HepG2 (cell line): Measurements from ENCODE around the gene CENPW. TPM values are rescaled to one million over a fixed set of nuclear protein-coding genes. Genes with fewer than 3 reads are reported as not detected.

Experiments used
- CBX1 ChIP-seq: IDR thresholded peaks from one replicate; pipeline ENCODE4 v1.6.1; 2016; ENCODE audit warnings: antibody characterized with exemption, low read depth
- MAX ChIP-seq: IDR thresholded peaks from 2 replicates; pipeline ENCODE4 v1.6.1; 2012; ENCODE audit warnings: inconsistent platforms
- RBAK ChIP-seq: sonication (generic); formaldehyde crosslinking; IDR thresholded peaks from 2 replicates; pipeline ENCODE4 v1.5.1; 2020; ENCODE audit warnings: mild to moderate bottlenecking, missing genetic modification reagents
- polyA plus RNA-seq, 8 experiments: library from polyadenylated mRNA; depleted of rRNA in 3 of 8; stranded (reverse) in 7 of 8; unstranded in 1 of 8; fragments of >200 nt; fragmentation: Illumina TruSeq in 4 of 8; extraction: Trizol in 4 of 8; gene quantifications; 2 replicates each; pipeline versions ENCODE4 v1.2.1 to v1.2.3, GENCODE V29; 2011 to 2016; ENCODE audit warnings: low read depth in 4 of 8, missing spikeins in 1 of 8, mixed read lengths in 1 of 8; ENCODE audit not compliant: insufficient read depth in 1 of 8
- total RNA-seq, 5 experiments: library from RNA; depleted of rRNA; stranded (reverse); fragments of >200 nt; fragmentation: Illumina TruSeq; extraction: Trizol; gene quantifications; 2 replicates each; pipeline ENCODE4 v1.2.3, GENCODE V29; 2016; ENCODE audit warnings: low read depth in 1 of 5
- TF ChIP-seq, protein P1 (sequence below): sonication (generic); formaldehyde crosslinking; IDR thresholded peaks from one replicate; pipeline ENCODE4 v1.5.1; 2020; ENCODE audit warnings: mild to moderate bottlenecking, missing genetic modification reagents; ENCODE audit errors: not compliant biosample characterization

The CENPW gene
- total and polyA plus RNA-seq, 2 of the 13 experiments (the other 11 are each of a cell fraction or from before 2014, with no cell fraction given), result 8.6 to 94.7 TPM

DNA sequence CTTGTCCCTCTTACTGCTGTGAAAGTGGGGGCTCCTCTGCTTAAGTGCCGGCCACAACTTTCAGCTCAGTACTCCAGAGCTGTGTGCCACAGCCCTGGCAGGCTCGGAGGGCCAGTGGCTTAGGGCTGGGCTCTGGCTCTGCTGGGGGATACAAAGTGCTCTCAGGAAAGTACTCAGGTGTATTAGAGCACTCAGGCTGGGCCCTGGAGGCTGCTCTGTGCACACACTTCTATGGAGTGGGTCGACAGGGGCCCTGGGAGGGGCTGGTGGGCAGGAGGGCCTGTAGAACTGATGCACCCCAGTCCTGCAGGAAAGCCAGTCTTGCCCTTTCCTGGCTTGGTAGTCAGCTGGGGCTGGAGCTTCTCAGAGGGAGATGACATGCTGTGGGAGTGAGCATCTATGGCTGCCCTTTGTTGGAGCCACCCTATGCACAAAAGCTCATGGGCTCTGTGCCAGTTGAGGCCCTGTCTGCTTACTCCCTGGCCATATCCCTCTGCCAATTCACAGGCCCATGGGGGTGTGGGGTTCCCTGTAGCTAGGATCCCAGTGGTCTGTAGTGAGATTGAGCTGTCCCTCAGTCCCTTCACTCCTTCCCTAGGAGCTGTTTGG lies 22.0 kb downstream of the CENPW start (continued):
- TF ChIP-seq, protein P1, sequence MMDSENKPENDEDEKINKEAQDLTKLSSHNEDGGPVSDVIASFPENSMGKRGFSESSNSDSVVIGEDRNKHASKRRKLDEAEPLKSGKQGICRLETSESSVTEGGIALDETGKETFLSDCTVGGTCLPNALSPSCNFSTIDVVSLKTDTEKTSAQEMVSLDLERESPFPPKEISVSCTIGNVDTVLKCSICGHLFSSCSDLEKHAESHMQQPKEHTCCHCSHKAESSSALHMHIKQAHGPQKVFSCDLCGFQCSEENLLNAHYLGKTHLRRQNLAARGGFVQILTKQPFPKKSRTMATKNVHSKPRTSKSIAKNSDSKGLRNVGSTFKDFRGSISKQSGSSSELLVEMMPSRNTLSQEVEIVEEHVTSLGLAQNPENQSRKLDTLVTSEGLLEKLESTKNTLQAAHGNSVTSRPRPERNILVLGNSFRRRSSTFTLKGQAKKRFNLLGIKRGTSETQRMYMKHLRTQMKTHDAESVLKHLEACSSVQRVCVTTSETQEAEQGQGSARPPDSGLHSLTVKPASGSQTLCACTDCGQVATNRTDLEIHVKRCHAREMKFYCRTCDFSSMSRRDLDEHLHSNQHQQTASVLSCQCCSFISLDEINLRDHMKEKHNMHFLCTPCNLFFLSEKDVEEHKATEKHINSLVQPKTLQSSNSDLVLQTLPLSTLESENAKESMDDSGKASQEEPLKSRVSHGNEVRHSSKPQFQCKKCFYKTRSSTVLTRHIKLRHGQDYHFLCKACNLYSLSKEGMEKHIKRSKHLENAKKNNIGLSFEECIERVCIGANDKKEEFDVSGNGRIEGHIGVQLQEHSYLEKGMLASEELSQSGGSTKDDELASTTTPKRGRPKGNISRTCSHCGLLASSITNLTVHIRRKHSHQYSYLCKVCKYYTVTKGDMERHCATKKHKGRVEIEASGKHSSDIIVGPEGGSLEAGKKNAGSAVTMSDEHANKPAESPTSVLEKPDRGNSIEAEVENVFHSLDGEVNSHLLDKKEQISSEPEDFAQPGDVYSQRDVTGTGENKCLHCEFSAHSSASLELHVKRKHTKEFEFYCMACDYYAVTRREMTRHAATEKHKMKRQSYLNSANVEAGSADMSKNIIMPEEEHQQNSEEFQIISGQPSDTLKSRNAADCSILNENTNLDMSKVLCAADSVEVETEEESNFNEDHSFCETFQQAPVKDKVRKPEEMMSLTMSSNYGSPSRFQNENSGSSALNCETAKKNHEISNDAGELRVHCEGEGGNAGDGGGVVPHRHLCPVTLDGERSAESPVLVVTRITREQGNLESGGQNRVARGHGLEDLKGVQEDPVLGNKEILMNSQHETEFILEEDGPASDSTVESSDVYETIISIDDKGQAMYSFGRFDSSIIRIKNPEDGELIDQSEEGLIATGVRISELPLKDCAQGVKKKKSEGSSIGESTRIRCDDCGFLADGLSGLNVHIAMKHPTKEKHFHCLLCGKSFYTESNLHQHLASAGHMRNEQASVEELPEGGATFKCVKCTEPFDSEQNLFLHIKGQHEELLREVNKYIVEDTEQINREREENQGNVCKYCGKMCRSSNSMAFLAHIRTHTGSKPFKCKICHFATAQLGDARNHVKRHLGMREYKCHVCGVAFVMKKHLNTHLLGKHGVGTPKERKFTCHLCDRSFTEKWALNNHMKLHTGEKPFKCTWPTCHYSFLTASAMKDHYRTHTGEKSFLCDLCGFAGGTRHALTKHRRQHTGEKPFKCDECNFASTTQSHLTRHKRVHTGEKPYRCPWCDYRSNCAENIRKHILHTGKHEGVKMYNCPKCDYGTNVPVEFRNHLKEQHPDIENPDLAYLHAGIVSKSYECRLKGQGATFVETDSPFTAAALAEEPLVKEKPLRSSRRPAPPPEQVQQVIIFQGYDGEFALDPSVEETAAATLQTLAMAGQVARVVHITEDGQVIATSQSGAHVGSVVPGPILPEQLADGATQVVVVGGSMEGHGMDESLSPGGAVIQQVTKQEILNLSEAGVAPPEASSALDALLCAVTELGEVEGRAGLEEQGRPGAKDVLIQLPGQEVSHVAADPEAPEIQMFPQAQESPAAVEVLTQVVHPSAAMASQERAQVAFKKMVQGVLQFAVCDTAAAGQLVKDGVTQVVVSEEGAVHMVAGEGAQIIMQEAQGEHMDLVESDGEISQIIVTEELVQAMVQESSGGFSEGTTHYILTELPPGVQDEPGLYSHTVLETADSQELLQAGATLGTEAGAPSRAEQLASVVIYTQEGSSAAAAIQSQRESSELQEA, result no peak
- TF ChIP-seq CBX1 (no peak), MAX (no peak), RBAK (CRISPR knock-in tag) (no peak)
- TF ChIP-seq, all 625 proteins: peak for 0
